Stimulated activated CD8-positive, alpha-beta memory T cell treated with anti-CD3 and anti-CD28 coated beads, Interleukin-7, amount 100 ng/mL, for 48 hours (primary cell): Measurements from ENCODE around the gene FAM50A.

Experiments
- DNase-seq, 2 donors: peaks; one replicate each; pipeline ENCODE4 v3.0.0-alpha.2; 2020; ENCODE audit warnings: low read depth in 1 of 2; ENCODE audit errors: extremely low read depth in 1 of 2

The FAM50A gene

DNA sequence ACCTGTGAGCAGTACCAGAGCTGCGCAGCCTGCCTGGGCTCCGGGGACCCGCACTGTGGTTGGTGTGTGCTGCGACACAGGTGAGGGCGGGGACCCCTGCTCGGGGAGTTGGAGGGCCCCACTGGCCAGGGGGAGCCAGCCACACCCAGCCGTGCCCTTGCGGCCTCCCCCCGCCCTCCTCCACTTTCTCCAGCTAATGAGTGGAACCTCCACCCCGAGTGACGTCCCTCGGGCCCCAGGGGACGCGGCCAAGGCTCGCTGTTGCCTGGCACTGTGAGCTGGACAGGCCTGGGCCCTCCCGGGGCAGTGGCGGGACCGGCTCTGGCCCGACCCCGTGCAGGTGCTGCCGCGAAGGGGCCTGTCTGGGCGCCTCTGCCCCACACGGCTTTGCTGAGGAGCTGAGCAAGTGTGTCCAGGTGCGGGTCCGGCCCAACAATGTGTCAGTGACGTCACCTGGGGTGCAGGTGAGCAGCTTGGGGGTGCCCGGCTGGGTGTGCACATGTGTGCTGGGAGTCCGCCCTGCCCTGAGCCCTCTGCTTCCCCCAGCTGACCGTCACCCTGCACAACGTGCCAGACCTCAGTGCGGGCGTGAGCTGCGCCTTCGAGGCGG, 19.8 kb downstream of the FAM50A start:
- DNase-seq = no peak

DNA sequence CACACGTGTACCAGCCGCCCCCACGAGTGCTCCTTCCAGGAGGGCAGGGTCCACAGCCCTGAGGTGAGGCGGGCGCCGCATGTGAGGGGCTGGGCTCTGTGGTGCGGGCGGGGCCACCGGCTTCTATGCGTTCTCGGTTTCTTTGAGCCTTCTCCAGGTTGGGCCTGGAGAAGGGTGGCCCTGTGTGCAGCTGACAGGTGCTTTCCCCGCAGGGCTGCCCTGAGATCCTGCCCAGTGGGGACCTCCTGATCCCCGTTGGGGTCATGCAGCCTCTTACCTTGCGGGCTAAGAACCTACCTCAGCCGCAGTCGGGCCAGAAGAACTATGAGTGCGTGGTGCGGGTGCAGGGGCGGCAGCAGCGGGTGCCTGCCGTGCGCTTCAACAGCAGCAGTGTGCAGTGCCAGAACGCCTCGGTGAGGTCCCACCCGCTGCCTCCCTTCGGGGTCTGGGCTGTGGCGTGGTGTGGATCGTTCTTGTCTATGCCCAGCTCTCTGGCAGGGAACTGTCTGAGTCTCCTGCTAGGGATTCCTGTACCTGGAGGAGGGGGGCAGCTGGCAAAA, 20.9 kb downstream of the FAM50A start:
- DNase-seq = no peak

DNA sequence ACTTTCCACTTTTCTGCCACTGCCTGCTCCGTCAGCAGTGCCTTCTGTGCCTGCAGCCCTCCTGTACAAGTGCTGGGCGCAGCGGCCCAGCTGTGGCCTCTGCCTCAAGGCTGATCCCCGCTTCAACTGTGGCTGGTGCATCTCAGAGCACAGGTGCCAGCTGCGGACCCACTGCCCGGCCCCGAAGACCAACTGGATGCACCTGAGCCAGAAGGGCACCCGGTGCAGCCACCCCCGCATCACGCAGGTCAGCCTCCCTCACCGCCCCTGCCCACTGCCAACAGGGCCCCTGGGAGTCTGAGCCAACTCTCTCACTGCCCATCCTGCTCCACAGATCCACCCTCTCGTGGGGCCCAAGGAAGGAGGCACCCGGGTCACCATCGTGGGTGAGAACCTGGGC, 21.7 kb downstream of the FAM50A start:
- DNase-seq = no peak

DNA sequence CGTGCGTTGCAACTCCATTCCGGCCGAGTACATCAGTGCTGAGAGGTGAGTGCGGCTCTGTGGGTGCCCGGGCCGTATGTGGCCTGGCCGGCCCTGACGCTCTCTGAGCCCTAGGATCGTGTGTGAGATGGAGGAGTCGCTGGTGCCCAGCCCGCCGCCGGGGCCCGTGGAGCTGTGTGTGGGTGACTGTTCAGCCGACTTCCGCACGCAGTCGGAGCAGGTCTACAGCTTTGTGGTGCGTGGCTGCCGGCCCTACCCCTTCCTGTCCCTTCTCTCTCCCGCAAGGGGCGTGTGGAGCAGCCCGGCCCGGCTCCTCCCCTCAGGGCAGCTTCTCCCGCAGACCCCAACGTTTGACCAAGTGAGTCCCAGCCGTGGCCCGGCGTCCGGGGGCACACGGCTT, 22.1 kb downstream of the FAM50A start:
- no peak for DNase-seq

DNA sequence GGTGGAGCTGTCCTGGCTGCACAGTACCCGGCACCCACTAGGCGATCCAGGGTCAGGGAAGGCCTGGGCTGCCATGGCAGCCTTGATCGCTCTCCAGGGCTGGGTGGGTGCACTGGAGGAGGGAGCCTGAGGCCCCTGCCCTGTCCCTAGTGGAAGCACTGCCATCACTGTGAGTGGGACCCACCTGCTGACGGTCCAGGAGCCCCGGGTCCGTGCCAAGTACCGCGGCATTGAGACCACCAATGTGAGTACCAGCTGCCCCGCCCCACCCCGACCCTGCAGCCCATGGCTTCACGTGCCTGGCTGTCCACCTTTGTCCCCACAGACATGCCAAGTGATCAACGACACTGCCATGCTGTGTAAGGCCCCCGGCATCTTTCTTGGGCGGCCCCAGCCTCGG, 23.0 kb downstream of the FAM50A start:
- no peak for DNase-seq

DNA sequence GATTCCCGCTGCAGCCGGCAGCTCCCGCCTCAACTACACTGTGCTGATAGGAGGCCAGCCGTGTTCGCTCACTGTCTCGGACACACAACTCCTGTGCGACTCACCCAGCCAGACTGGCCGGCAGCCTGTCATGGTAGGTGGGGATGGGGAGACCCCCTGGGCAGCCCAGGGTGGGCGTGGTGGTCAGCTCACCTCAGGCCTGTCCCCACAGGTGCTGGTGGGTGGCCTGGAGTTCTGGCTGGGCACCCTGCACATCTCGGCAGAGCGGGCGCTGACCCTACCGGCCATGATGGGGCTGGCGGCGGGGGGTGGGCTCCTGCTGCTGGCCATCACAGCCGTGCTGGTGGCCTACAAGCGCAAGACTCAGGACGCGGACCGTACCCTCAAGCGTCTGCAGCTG, 23.6 kb downstream of the FAM50A start:
- DNase-seq = no peak

DNA sequence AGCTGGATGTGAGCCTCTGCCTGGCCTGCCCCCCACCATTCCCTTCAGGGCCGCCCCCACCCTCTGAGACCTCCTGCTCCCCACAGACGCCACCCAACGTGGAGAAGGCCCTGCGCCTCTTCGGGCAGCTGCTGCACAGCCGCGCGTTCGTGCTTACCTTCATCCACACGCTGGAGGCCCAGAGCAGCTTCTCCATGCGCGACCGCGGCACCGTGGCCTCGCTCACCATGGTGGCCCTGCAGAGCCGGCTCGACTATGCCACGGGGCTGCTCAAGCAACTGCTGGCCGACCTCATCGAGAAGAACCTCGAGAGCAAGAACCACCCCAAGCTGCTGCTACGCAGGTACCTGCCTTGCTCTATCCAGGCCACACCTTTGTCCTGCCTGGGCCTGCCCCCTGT, 24.3 kb downstream of the FAM50A start:
- DNase-seq = no peak

DNA sequence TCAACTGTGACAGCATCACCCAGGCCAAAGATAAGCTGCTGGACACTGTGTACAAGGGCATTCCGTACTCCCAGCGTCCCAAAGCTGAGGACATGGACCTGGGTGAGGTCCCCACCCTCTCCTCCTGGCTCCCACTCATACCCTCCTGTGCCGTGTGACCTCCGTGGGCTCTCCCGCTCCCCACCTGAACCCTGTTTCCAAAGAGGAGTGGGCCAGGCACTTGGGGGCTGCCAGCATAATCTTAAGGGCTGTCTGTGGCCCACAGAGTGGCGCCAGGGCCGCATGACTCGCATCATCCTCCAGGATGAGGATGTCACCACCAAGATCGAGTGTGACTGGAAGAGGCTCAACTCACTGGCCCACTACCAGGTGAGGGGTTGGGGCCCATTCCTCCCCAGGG, 25.2 kb downstream of the FAM50A start:
- DNase-seq = no peak

DNA sequence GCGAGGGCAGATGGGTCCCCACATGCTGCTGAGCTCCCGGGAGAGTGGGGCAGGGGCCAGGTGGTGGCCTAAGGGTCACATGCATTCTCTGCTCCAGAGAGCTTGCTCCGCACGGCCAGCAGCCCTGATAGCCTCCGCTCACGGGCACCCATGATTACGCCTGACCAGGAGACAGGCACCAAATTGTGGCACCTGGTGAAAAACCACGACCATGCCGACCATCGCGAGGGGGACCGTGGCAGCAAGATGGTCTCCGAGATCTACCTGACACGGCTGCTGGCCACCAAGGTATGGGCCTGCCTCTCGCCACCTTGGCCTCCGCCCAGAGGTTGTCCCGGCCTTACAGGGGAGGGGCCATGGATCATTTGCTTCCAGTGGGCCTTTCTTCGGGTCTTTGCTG, 25.9 kb downstream of the FAM50A start:
- no peak for DNase-seq

DNA sequence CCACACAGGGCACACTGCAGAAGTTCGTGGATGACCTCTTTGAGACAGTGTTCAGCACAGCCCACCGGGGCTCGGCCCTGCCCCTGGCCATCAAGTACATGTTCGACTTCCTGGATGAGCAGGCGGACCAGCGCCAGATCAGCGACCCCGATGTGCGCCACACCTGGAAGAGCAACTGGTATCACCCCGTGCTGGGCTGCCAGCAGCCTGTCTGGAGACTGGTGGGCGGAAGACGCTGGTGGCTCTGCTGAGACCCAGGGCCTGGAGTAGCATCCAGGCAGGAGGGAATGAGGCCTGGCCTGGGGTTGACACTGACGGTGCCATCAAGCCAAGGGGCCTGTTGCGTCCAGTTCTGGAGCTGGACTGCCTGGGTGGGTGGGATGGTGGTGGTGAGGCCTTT, 26.5 kb downstream of the FAM50A start:
- no peak for DNase-seq

DNA sequence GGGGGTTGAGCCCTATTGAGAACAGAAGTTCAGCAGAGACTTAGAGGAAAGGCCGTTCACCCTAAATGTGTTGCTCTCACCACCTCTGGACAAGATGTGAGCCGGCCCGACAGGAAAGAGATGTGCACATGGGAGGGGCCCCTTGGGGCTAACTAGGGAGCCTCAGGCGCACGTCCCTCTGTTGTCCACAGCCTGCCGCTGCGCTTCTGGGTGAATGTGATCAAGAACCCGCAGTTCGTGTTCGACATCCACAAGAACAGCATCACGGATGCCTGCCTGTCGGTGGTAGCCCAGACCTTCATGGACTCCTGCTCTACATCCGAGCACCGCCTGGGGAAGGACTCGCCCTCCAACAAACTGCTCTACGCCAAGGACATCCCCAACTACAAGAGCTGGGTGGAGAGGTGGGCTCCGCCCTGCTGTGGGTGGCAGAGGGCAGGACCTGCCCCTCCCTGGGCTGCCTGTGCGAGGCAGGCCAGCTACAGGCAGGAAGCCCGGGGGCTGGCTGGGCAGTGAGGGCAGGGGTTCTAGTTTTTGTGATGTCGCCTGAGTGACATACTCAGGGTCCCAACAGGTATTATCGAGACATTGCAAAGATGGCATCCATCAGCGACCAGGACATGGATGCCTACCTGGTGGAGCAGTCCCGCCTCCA, 27.1 kb downstream of the FAM50A start:
- DNase-seq = no peak

DNA sequence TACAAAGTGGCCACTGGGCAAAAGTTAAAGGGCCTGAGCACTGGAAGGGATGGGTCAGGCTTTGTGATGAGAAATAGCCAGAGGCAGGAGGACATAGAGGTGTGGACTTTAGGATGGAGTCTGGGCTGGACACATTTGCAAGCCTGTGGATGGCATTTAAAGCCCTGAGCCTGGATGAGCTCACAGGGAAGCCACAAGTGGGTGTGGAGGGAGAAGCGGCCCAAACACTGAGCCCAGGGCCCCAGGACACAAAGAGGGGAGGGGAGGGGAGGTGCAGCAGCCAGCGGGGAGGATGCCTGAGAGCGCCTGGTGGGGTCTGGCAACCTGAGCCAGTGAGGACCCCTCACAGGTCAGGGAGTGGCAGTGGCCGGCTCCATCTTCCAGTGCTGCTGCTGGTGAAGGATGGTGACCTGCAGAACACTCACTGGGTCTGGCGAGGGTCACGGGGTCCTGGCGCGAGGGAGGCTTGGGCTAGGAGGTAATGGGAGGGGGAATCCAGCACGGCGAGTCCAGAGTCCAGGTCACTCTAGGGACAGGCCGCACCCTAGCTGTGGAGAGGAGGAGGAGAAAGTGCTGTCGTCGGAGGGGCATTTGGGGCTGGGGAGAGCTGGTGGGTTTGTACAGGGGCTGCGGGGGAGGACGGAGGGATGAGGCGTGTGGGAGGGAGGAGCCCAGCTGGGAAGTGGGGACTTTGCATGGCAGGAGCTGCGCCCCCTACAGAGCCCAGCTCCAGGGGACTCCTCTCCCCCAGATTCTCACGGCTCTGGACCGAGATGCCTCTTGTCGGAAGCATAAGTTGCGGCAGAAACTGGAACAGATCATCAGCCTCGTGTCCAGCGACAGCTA, 28.1 kb downstream of the FAM50A start:
- no peak for DNase-seq

DNA sequence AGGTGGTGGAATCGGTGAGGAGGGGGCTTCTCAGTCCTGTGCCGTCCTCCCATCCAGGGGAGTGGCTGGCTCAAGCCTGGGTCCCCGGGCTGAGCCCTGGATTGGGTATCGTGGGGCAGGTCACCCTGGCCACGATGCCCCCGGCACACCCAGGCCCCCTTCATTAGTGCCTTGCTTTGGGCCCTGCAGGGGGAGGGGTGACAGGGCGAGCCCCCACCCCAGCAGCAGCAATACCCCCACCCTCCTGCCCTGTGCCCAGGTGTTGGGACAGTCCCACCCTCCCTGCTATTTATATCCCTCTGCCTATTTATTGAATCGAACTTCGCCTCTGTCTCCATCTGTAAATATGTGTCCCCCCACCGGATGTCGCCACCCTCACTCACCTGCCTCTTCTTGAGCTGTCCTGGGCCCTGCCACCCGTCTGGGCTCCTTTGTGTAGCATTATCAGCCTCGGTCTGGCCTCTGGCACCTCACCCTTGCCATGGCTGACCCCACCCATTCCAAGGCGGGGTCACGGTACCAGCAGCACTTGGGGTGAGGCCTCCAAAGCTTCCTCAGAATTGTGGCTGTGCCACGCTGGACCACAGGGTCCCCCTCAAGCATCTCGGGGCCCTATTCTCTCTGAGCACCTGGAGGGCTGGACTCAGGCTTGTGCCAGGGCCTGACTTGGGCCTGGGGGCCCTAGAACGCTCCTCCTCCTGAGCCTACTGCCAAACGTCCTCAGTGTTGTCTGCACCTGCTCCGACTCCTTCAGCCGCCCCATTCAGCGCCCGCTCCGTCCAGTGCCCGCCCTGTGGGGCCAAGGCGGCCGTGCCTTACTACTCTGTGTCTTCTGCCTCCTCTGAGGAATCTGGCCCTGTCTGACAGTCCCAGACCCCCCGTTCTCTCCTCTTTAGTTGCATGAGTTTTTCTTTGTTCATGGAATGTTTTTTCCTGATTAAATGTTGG, 29.0 kb downstream of the FAM50A start:
- DNase-seq = no peak

DNA sequence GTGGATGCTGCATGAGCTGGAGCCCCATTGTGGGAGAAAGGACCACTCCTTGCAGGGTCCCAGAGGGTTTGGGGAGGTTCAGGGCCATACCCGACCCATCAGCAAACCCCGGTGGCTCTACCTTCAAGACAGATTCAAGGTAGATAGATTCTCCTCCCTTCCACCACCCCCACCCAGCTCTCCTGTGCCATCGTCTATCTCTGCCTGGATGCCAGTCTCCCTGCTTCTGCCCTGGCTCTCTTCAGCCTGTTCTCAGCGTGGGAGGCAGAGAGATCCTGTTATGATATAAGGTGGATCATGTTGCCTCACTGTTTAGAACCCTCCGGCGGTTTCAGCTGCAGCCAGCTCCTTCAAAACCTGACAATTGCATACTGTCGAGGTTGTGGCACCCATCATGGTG, 29.7 kb downstream of the FAM50A start:
- DNase-seq = no peak

DNA sequence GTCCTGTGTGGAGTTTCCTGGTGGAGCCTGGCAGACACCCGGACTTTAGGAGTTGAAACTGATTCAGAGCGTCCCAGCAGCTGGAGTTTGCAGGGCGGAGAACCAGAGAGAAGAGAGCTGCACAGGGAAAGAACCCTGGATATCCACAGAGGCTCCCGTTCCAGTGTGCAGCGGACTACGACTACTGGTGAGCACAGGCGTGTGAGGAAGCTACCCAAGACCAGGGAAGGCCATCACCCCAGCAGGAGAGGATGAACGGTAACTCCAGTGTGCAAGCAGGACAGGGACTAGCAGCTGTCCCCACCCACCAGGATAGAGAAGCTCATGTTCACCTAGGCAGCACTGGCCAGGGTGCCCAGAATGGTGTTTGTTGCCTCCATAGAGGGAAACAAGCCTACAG, 32.9 kb downstream of the FAM50A start:
- DNase-seq = no peak

DNA sequence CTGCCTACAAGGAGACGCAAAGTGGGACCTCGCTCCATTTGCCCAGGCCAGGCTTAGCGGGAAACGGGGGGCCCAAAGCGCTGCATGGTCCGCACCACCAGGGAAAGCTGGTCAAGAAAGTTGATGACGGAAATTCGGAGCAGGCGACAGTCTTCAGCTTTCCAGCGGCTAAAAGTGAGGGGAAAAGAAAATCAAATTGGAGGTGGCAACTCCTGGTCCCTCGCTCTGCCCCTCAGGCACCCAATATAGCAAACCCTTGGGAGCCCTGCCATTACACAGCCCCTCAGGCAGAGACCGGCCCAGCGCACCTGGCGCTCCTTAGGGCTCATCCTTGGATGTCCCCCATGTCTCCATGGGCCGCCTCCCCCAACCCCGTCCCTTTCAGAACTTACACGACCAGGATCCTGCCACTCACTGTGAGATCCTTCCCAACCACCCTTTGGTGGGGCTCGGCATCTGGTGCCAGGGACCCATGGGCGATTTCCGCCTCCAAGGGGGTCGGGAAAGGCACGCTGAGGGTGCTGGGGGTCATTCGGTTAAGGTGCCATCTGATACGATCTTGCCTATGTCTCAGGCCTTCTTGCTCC, 34.0 kb downstream of the FAM50A start:
- no peak for DNase-seq

DNA sequence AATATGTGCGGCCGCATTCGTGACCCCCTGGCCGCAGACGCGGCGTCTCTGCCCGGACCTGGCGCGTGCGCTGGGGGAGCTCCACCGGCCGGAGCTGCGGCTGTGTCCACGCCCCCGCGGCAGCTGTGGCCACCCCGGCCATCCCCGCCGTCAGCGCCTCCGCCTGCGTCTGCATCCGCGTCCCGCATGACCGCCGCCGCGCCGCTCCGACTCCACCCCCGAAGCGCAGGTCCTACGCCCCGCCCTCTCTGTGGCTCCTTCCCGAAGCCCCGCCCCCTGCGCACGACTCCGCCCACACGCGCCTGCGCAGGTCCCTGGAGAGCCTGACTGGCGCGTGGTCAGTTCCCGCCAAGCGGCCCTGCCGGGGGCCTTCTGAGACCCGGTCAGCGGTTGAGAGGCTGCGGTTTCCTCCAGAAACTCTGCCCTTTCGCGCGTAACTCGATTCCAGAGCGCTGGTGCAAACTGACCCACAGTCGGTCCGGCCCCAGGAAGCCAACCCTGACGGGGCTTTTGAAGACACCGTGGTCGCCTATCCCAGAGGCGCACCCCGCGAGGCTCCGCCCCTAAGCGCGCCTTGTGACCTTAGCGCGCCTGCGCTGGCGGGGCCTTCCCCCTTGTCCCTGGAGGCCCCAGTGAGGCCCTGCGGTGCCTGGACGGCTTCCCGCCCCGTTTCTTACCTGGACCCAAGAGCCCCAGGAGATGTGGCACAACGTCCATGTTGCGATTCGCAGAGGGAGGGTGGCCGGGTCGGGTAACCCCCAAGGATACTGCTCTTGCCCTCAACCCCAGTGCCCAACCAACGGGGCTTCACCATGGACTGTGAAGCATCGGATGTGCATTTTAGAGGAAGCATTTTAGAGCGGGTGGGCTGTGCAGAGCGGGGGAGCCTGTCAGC, 35.0 kb downstream of the FAM50A start, which contains the start of gene LAGE3:
Gene LAGE3, minus strand, starts transcription at position 554 of the 895 bp plus-strand sequence. Its CDS starts 366 bp downstream, at position 188.
- DNase-seq = peak; percentile 83 to 86

DNA sequence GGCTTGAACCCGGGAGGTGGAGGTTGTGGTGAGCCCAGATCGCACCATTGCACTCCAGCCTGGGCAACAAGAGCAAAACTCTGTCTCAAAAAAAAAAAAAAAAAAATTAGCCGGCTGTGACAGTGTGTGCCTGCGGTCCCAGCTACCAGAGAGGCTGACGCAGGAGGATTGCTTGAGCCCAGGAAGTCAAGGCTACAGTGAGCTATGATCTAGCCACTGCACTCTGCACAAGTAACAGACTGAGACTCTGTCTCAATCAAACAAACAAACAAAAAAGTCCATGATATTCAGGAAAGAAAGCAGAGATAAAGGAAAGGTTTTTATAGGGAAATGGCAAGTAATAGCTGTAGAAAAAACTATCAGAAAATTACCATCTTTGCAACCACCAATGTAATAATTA, 37.3 kb downstream of the FAM50A start:
- no peak for DNase-seq

DNA sequence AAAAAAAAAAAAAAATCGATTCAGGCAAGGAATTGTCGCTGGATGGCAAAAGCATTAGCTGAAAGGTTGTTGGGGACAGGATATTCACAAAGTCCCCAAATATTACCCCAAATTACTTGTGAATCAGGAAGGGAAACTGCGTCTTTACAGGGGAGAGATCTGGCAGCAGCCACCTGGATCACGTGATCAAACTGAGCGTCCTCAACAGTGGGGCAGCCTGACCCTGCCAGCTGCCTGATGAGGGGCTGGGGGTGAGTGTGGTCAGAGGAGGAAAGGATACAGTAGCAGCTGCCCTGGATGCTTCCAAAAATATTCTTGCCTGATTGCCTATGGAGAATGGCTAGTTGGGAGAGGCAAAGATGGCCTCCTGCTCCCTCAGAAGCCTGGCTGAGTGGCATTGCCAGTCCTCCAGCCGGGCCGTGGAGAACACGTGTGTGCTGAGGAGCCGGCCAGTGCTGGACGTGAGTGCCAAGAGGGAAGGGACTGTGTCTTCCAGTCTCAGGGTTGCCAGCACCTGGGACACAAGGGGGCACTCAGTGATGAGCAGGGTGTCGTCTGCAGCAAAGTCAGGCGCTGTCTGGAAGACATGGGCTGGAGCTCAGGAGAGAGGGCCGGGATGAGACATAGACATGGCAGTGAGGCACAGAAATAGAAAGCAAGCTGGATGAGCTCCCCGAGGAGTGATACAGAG, 38.1 kb downstream of the FAM50A start:
- no peak for DNase-seq
